HEK293 (cell line): ENCODE results near the gene IRF3.

ENCODE experiments used
- CTCF ChIA-PET: fragments of 350-600 bp; formaldehyde crosslinking; extraction: SDS; loops from one replicate; lab custom pipeline; 2021; ENCODE audit warnings: antibody characterized with exemption; lab: Yijun Ruan, JAX
- POLR2A ChIA-PET: fragments of 300-600 bp; formaldehyde crosslinking; extraction: SDS; loops from one replicate; lab custom pipeline; 2020; ENCODE audit warnings: antibody characterized with exemption, inconsistent platforms; lab: Yijun Ruan, JAX
- H3K27ac ChIP-seq: fragments of 200-500 bp; sonication (Bioruptor generic); 2 replicates; pipeline ENCODE4 v1.5.1; 2014; ENCODE audit warnings: low read depth, low read length, control low read depth, inconsistent platforms; ENCODE audit errors: extremely low read depth
- H3K36me3 ChIP-seq, 2 experiments: fragments of 200-500 bp in 1 of 2; sonication (Bioruptor generic) in 1 of 2; 1 replicate in 1 of 2; 2 replicates in 1 of 2; pipeline ENCODE4 v1.5.1; 2014 to 2017; ENCODE audit warnings: inconsistent platforms in 2 of 2, low read length in 2 of 2; ENCODE audit not compliant: control insufficient read depth in 2 of 2, insufficient read depth in 1 of 2
- H3K4me1 ChIP-seq: fragments of 200-500 bp; sonication (Bioruptor generic); 2 replicates; pipeline ENCODE4 v1.5.1; 2014; ENCODE audit warnings: mild to moderate bottlenecking, low read length, inconsistent platforms; ENCODE audit not compliant: control insufficient read depth, insufficient read depth
- H3K4me3 ChIP-seq: 2 replicates; pipeline ENCODE4 v1.5.1; 2011; ENCODE audit warnings: low read depth, mild to moderate bottlenecking, control low read depth, low read length, moderate library complexity
- H3K9me3 ChIP-seq: fragments of 200-500 bp; sonication (Bioruptor generic); 2 replicates; pipeline ENCODE4 v1.5.1; 2014; ENCODE audit warnings: low read depth, low read length, inconsistent platforms; ENCODE audit not compliant: control insufficient read depth, insufficient read depth
- ATF2 ChIP-seq: fragments of 450-650 bp; formaldehyde crosslinking; IDR thresholded peaks from 2 replicates; pipeline ENCODE4 v1.5.1; 2016; ENCODE audit warnings: missing biosample characterization, missing genetic modification characterization, low read depth
- BCL11B ChIP-seq: fragments of 450-650 bp; formaldehyde crosslinking; IDR thresholded peaks from 2 replicates; pipeline ENCODE4 v1.5.1; 2016; ENCODE audit warnings: low read depth, missing biosample characterization, missing genetic modification characterization
- MZF1 ChIP-seq: fragments of 450-650 bp; formaldehyde crosslinking; IDR thresholded peaks from 2 replicates; pipeline ENCODE4 v1.5.1; 2017; ENCODE audit warnings: missing biosample characterization, missing genetic modification characterization, borderline replicate concordance
- OSR2 ChIP-seq: fragments of 450-650 bp; formaldehyde crosslinking; IDR thresholded peaks from 2 replicates; pipeline ENCODE4 v1.5.1; 2016; ENCODE audit warnings: missing biosample characterization, missing genetic modification characterization
- PRDM2 ChIP-seq: fragments of 450-650 bp; formaldehyde crosslinking; IDR thresholded peaks from 2 replicates; pipeline ENCODE4 v1.5.1; 2016; ENCODE audit warnings: missing biosample characterization, missing genetic modification characterization, borderline replicate concordance
- SCRT1 ChIP-seq: fragments of 450-650 bp; formaldehyde crosslinking; IDR thresholded peaks from 2 replicates; pipeline ENCODE4 v1.5.1; 2016; ENCODE audit warnings: missing biosample characterization, missing genetic modification characterization, borderline replicate concordance
- ZBTB17 ChIP-seq: fragments of 450-650 bp; formaldehyde crosslinking; IDR thresholded peaks from 2 replicates; pipeline ENCODE4 v1.5.1; 2016; ENCODE audit warnings: missing biosample characterization, missing genetic modification characterization
- ZFHX2 ChIP-seq: fragments of 450-650 bp; formaldehyde crosslinking; conservative IDR thresholded peaks from 2 replicates; pipeline ENCODE4 v1.5.1; 2016; ENCODE audit warnings: missing biosample characterization, missing genetic modification characterization
- ZFP69B ChIP-seq: fragments of 450-650 bp; formaldehyde crosslinking; IDR thresholded peaks from 2 replicates; pipeline ENCODE4 v1.5.1; 2016; ENCODE audit warnings: missing biosample characterization, missing genetic modification characterization
- ZNF112 ChIP-seq: fragments of 450-650 bp; formaldehyde crosslinking; IDR thresholded peaks from 2 replicates; pipeline ENCODE4 v1.5.0; 2017; ENCODE audit warnings: missing biosample characterization, missing genetic modification characterization
- ZNF157 ChIP-seq: fragments of 450-650 bp; formaldehyde crosslinking; IDR thresholded peaks from 2 replicates; pipeline ENCODE4 v1.5.1; 2016; ENCODE audit warnings: missing biosample characterization, missing genetic modification characterization
- ZNF16 ChIP-seq: fragments of 450-650 bp; formaldehyde crosslinking; IDR thresholded peaks from 2 replicates; pipeline ENCODE4 v1.5.1; 2016; ENCODE audit warnings: low read depth, missing biosample characterization, missing genetic modification characterization
- ZNF18 ChIP-seq: fragments of 450-650 bp; formaldehyde crosslinking; IDR thresholded peaks from 2 replicates; pipeline ENCODE4 v1.5.1; 2016; ENCODE audit warnings: missing biosample characterization, missing genetic modification characterization
- ZNF184 ChIP-seq: fragments of 450-650 bp; IDR thresholded peaks from 2 replicates; pipeline ENCODE4 v1.5.1; 2018; ENCODE audit warnings: missing biosample characterization, mild to moderate bottlenecking, missing genetic modification characterization
- ZNF239 ChIP-seq: fragments of 450-650 bp; formaldehyde crosslinking; IDR thresholded peaks from 2 replicates; pipeline ENCODE4 v1.5.1; 2016; ENCODE audit warnings: missing biosample characterization, missing genetic modification characterization
- ZNF311 ChIP-seq: fragments of 450-650 bp; formaldehyde crosslinking; IDR thresholded peaks from 2 replicates; pipeline ENCODE4 v1.5.1; 2017; ENCODE audit warnings: missing biosample characterization, missing genetic modification characterization, borderline replicate concordance
- ZNF335 ChIP-seq: fragments of 450-650 bp; formaldehyde crosslinking; conservative IDR thresholded peaks from 2 replicates; pipeline ENCODE4 v1.5.1; 2016; ENCODE audit warnings: missing biosample characterization, missing genetic modification characterization
- ZNF354C ChIP-seq: fragments of 450-650 bp; formaldehyde crosslinking; IDR thresholded peaks from 2 replicates; pipeline ENCODE4 v1.5.1; 2016; ENCODE audit warnings: missing biosample characterization, missing genetic modification characterization, low read depth, borderline replicate concordance
- ZNF423 ChIP-seq: fragments of 450-650 bp; formaldehyde crosslinking; IDR thresholded peaks from 2 replicates; pipeline ENCODE4 v1.5.1; 2016; ENCODE audit warnings: missing biosample characterization, missing genetic modification characterization
- ZNF513 ChIP-seq: fragments of 450-650 bp; IDR thresholded peaks from 2 replicates; pipeline ENCODE4 v1.5.1; 2018; ENCODE audit warnings: missing biosample characterization, missing genetic modification characterization
- ZNF521 ChIP-seq: fragments of 450-650 bp; formaldehyde crosslinking; IDR thresholded peaks from 2 replicates; pipeline ENCODE4 v1.5.1; 2017; ENCODE audit warnings: missing biosample characterization, mild to moderate bottlenecking, missing genetic modification characterization
- ZNF585B ChIP-seq: fragments of 450-650 bp; formaldehyde crosslinking; IDR thresholded peaks from 2 replicates; pipeline ENCODE4 v1.5.1; 2016; ENCODE audit warnings: missing biosample characterization, missing genetic modification characterization
- ZNF664 ChIP-seq: fragments of 450-650 bp; formaldehyde crosslinking; IDR thresholded peaks from 2 replicates; pipeline ENCODE4 v1.5.1; 2016; ENCODE audit warnings: missing biosample characterization, missing genetic modification characterization
- ZNF670 ChIP-seq: fragments of 450-650 bp; formaldehyde crosslinking; IDR thresholded peaks from 2 replicates; pipeline ENCODE4 v1.5.1; 2016; ENCODE audit warnings: missing biosample characterization, missing genetic modification characterization, low read depth
- ZNF692 ChIP-seq: fragments of 450-650 bp; formaldehyde crosslinking; IDR thresholded peaks from 2 replicates; pipeline ENCODE4 v1.5.1; 2016; ENCODE audit warnings: missing biosample characterization, missing genetic modification characterization

IRF3 gene

GRCh38 chr19:49685845-49686332, 20.2 kb upstream of the IRF3 start:
- Histone ChIP-seq H3K4me1 (peaks cover 7% of the 10 kb centered on the region), H3K27ac (no peak overlapping the region), H3K36me3 (peaks cover 42 to 76% of the 10 kb centered on the region in 2 experiments), H3K4me3 (no peak overlapping the region), H3K9me3 (no peaks in the 10 kb centered on the region)
- TF ChIP-seq ZNF18 (tag by site-specific recombination) (no peak), ZNF521 (tag by site-specific recombination) (no peak), ZNF157 (tag by site-specific recombination) (no peak), ZNF311 (no peak), ZBTB17 (no peak), ZNF585B (tag by site-specific recombination) (no peak), OSR2 (tag by site-specific recombination) (no peak), ZNF664 (no peak), ZNF239 (no peak), ZNF354C (tag by site-specific recombination) (no peak), ZFHX2 (tag by site-specific recombination) (0 out of 2 replicates have a peak, but pooled peaks have one; percentile 27), ZNF184 (tag by site-specific recombination) (no peak), ZNF112 (tag by site-specific recombination) (no peak), ZNF335 (tag by site-specific recombination) (no peak), PRDM2 (tag by site-specific recombination) (no peak), ZFP69B (peak; percentile 77), ZNF513 (no peak), ZNF670 (tag by site-specific recombination) (no peak), SCRT1 (tag by site-specific recombination) (no peak), MZF1 (tag by site-specific recombination) (no peak), ZNF692 (tag by site-specific recombination) (peak; percentile 86), ZNF16 (tag by site-specific recombination) (no peak), BCL11B (tag by site-specific recombination) (no peak), ATF2 (no peak), ZNF423 (tag by site-specific recombination) (no peak)
- ChIA-PET CTCF (interaction anchor here (0.6 to 0.8 kb wide), 4 partner anchors 14 to 183 kb away, joined by 3 read pairs; no protein-coding TSS in a partner anchor), POLR2A (interaction anchor here (0.7 to 1.9 kb wide), 2 partner anchors 10 to 162 kb away, joined by 3 to 6 read pairs; no protein-coding TSS in a partner anchor)
